Medulla oblongata (tissue), 1 donor: Measurements from ENCODE around the gene ELAPOR2.
"Not testable (repeated sequence)": the region's sequence is repeated elsewhere in the genome, so short reads cannot be mapped to it uniquely, and the experiment has no call there.

Experiments used
- DNase-seq: peaks from one replicate; pipeline ENCODE4 v3.0.0-alpha.2; 2015; ENCODE audit errors: extremely low spot score

Gene ELAPOR2

GRCh38 chr7:87046456-87046855 is 13.0 kb downstream of the ELAPOR2 start:
- no peak for DNase-seq

GRCh38 chr7:87044713-87045112 is 14.7 kb downstream of the ELAPOR2 start:
- not testable (repeated sequence) for DNase-seq

GRCh38 chr7:87041586-87041985 is 17.9 kb downstream of the ELAPOR2 start:
- not testable (repeated sequence) for DNase-seq

GRCh38 chr7:87039691-87040299 is 19.7 kb downstream of the ELAPOR2 start:
- not testable (repeated sequence) for DNase-seq

GRCh38 chr7:87038993-87039690 is 20.3 kb downstream of the ELAPOR2 start:
- no peak for DNase-seq

- DNase-seq, result no peak
Observed at GRCh38 chr7:87036985-87037384, 22.5 kb downstream of the ELAPOR2 start.

- no peak for DNase-seq
Observed at GRCh38 chr7:87032604-87033339, 26.7 kb downstream of the ELAPOR2 start.

- no peak for DNase-seq
Observed at GRCh38 chr7:87029078-87029477, 30.4 kb downstream of the ELAPOR2 start.

GRCh38 chr7:87028636-87029035 is 30.8 kb downstream of the ELAPOR2 start:
- DNase-seq, result no peak

- no peak for DNase-seq
Observed at GRCh38 chr7:87027900-87028299, 31.6 kb downstream of the ELAPOR2 start.

GRCh38 chr7:87021285-87021684 is 38.2 kb downstream of the ELAPOR2 start:
- DNase-seq, result no peak

- DNase-seq, result no peak
Observed at GRCh38 chr7:87016606-87017005, 42.8 kb downstream of the ELAPOR2 start.

GRCh38 chr7:87013840-87014190 is 45.6 kb downstream of the ELAPOR2 start:
- no peak for DNase-seq

- DNase-seq, result no peak
Observed at GRCh38 chr7:87013136-87013839, 46.2 kb downstream of the ELAPOR2 start.
